Brain microvascular endothelial cell (primary cell): ENCODE measurements around the gene PADI2.

Source experiments
- DNase-seq: peaks from one replicate; pipeline ENCODE4 v3.0.0-alpha.2; 2020
- H3K27ac ChIP-seq: fragments of 250-450 bp; sonication (Bioruptor Pico); 2 replicates; pipeline ENCODE4 v1.5.1; 2020; ENCODE audit warnings: mild to moderate bottlenecking, moderate library complexity
- H3K27me3 ChIP-seq: fragments of 250-450 bp; sonication (Bioruptor Pico); replicated peaks from 2 replicates; pipeline ENCODE4 v1.5.1; 2020; ENCODE audit warnings: mild to moderate bottlenecking
- H3K36me3 ChIP-seq: fragments of 250-450 bp; sonication (Bioruptor Pico); replicated peaks from 2 replicates; pipeline ENCODE4 v1.5.1; 2020; ENCODE audit warnings: mild to moderate bottlenecking
- H3K4me3 ChIP-seq: 2 replicates; pipeline ENCODE4 v1.5.1; 2011; ENCODE audit warnings: low read depth, mild to moderate bottlenecking, control low read depth, low read length, moderate library complexity
- CTCF ChIP-seq: IDR thresholded peaks from 2 replicates; pipeline ENCODE4 v1.5.1; 2011; ENCODE audit warnings: low read depth, mild to moderate bottlenecking, moderate library complexity, low read length, control low read depth, inconsistent platforms; ENCODE audit errors: missing control alignments
- in situ Hi-C: cut with HindIII; loops from 2 replicates; pipeline ENCODE4 v1.10.0; 2017; ENCODE audit warnings: low sequenced_read_pairs, low pct_ligation_motif_present

PADI2 gene

DNA sequence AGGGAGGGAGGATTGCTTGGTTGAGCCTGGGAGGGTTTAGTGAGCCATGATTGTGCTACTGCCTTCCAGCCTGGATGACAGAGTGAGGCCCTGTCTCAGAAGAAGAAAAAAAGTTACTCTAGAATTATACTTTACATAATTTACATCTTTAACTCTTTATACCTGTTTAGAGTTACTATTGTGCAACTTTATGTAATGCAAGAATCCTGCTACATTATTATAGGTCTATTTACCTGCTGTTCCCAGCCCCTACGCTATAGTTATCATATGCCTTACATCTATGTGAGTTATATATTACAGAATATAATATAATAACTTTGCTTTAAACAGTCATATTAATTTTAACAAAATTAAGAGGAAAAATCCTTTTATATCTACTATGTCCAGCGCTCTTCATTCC, 79.7 kb downstream of the PADI2 start:
- DNase-seq: no peak
- Histone ChIP-seq H3K27me3 (no peaks in the 10 kb centered on the region), H3K36me3 (peaks cover 39% of the 10 kb centered on the region), H3K4me3 (no peak overlapping the region), H3K27ac (no peak overlapping the region)
- TF ChIP-seq CTCF: no peak
- in situ Hi-C loops: no loop called here

DNA sequence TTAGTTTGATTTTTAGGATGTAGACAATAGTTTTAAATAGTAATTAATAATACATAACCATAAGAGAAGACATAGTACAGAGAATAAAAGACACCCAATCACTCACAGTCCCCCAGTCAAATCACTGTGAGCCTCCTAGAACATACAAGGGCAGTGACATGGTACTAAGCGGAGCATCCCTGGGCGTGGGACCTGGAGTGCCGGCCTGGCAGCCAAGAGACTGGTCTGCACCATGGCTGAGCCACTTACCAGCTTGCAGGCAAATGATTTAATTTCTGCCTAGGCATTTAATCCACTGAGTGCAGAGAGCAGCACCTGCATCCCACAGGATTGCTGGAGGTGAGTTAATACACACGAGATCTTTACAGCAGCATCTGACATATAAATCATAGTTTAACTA, 85.8 kb downstream of the PADI2 start:
- no peak overlapping the region for H3K4me3 ChIP-seq
- DNase-seq: no peak
- H3K36me3 ChIP-seq: peaks cover 15% of the 10 kb centered on the region
- no peak overlapping the region for H3K27ac ChIP-seq
- H3K27me3 ChIP-seq: no peaks in the 10 kb centered on the region
- no peak for TF ChIP-seq CTCF
- in situ Hi-C loops: no loop called here

GRCh38 chr1:17032741-17033140, 86.5 kb downstream of the PADI2 start:
- no peak overlapping the region for H3K27ac ChIP-seq
- in situ Hi-C loops: no loop called here
- H3K4me3 ChIP-seq: no peak overlapping the region
- no peak for DNase-seq
- H3K36me3 ChIP-seq: peaks cover 22% of the 10 kb centered on the region
- H3K27me3 ChIP-seq: no peaks in the 10 kb centered on the region
- no peak for TF ChIP-seq CTCF

GRCh38 chr1:17031436-17031835, 87.8 kb downstream of the PADI2 start:
- no peak overlapping the region for H3K4me3 ChIP-seq
- no peak for TF ChIP-seq CTCF
- H3K27ac ChIP-seq: no peak overlapping the region
- H3K36me3 ChIP-seq: peaks cover 29% of the 10 kb centered on the region
- no peaks in the 10 kb centered on the region for H3K27me3 ChIP-seq
- no peak for DNase-seq
- in situ Hi-C loops: no loop called here

DNA sequence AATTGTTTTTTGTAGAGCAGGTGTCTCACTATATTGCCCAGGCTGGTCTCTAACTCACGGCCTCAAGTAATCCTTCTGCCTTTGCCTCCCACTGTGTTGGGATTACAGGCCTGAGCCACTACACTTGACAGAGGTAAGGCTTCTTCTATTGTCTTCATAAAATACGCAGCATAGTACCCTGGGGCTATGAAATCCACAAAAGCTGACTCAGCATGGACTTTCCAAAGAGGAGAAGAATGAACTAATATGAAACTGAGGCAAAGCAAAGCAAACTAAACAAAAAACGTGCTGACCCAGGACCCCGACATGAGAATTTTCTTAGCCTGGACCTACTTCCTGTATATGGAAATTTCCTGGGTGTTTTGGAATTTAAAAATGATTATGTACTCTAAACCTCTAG, 89.0 kb downstream of the PADI2 start:
- TF ChIP-seq CTCF: no peak
- no peak overlapping the region for H3K4me3 ChIP-seq
- in situ Hi-C loops: no loop called here
- no peak for DNase-seq
- H3K27ac ChIP-seq: no peak overlapping the region
- H3K36me3 ChIP-seq: peaks cover 39% of the 10 kb centered on the region
- no peaks in the 10 kb centered on the region for H3K27me3 ChIP-seq

DNA sequence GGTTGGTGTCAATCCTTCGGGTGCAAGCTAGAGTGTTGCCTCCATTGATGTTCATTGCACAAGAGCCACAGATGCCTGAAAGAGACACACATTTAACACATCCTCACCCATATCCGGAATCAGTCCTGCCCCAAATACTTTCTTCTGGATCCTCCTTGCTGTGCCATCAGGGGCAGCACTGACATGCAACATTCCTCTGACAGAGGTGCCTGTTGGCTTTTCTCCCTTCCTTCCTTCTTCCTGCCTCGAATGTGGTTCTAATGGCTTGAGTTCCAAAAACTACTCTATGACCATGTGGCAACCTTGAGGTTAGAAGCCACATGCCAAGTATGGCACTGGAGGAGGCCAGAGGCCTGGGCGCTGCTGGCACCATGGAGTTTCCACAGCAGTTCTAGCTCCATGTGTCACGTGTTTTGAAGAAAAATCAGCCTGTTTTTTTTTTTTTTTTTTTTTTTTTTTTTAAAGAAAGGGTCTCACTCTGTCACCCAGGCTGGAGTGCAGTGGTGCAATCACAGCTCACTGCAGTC, 90.5 kb downstream of the PADI2 start:
- in situ Hi-C loops: no loop called here
- DNase-seq: no peak
- Histone ChIP-seq H3K36me3 (peaks cover 47% of the 10 kb centered on the region), H3K27me3 (no peaks in the 10 kb centered on the region), H3K27ac (no peak overlapping the region), H3K4me3 (no peak overlapping the region)
- no peak for TF ChIP-seq CTCF
